SJSA1 (cell line): ENCODE results near the gene UNC13B. TPM values are rescaled to one million over a fixed set of nuclear protein-coding genes. Genes with fewer than 3 reads are reported as not detected.

ENCODE experiments used
- DNase-seq, 2 experiments: peaks; one replicate each; pipeline ENCODE4 v3.0.0-alpha.2; 2015 to 2020; ENCODE audit warnings: low spot score in 2 of 2, low read depth in 1 of 2
- H3K27ac ChIP-seq: fragments of 250-450 bp; sonication (Bioruptor Pico); 2 replicates; pipeline ENCODE4 v1.5.1; 2020; ENCODE audit warnings: mild to moderate bottlenecking, moderate library complexity
- H3K27me3 ChIP-seq: fragments of 250-450 bp; sonication (Bioruptor Pico); replicated peaks from 2 replicates; pipeline ENCODE4 v1.5.1; 2020; ENCODE audit warnings: mild to moderate bottlenecking, moderate library complexity
- H3K36me3 ChIP-seq: fragments of 250-450 bp; sonication (Bioruptor Pico); 2 replicates; pipeline ENCODE4 v1.5.1; 2020; ENCODE audit warnings: mild to moderate bottlenecking
- H3K4me1 ChIP-seq: fragments of 250-450 bp; sonication (Bioruptor Pico); replicated peaks from 2 replicates; pipeline ENCODE4 v1.6.1; 2021; ENCODE audit warnings: mild to moderate bottlenecking
- H3K4me3 ChIP-seq: fragments of 250-450 bp; sonication (Bioruptor Pico); 2 replicates; pipeline ENCODE4 v1.5.1; 2020; ENCODE audit warnings: mild to moderate bottlenecking
- H3K9me3 ChIP-seq: fragments of 250-450 bp; sonication (Bioruptor Pico); replicated peaks from 2 replicates; pipeline ENCODE4 v1.5.1; 2020; ENCODE audit warnings: mild to moderate bottlenecking
- total RNA-seq: library from RNA; depleted of rRNA; stranded (reverse); fragments of >200 nt; shearing (Covaris generic); gene quantifications from 2 replicates; pipeline ENCODE4 v1.2.3, GENCODE V29; 2014

The UNC13B gene
- total RNA-seq, 1 experiment from 2014 or later = 1.6 TPM

DNA sequence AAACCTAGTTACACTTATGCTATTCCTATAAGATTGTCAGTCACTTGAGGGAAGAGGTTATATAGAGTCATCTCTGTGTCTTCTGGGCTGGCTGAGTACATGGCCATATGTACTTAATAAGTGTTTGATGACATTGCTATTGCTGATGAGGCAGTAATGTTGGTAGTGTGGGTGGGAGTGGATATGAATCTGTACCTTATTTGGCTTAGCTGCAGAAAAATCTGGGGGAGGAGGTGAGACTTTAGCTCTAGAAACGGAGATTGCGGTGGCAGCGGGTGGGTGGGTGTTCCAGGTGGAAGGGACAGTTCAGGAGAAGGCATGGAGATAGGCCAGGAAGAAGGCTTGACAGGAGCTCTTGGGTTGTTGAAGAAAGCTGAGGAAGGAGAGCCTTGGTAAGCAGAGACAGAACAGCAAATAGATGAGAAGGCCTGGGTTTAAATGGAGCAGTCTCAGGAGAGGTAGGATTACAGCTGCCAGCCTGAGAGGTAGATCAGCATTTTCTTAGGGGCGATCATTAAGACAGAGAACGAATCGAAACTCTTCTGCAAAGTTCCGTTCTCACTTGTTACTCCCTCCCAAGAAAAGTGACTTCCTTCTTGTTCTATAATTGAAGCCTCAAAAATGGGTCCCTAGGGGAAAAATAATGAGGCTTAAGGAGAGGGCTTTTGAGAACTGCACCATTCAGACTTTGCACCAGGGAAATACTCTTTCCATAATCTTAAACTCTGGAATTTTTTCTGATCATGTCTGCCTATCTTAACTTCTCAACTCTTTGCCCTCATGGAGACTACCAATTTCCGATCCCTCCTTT is 160.5 kb downstream of the UNC13B start:
- no peaks in the 10 kb centered on the region for H3K27me3 ChIP-seq
- H3K4me3 ChIP-seq = no peak overlapping the region
- DNase-seq = no peak
- H3K36me3 ChIP-seq = no peaks in the 10 kb centered on the region
- H3K9me3 ChIP-seq = no peaks in the 10 kb centered on the region
- H3K4me1 ChIP-seq = no peaks in the 10 kb centered on the region
- H3K27ac ChIP-seq = no peak overlapping the region

DNA sequence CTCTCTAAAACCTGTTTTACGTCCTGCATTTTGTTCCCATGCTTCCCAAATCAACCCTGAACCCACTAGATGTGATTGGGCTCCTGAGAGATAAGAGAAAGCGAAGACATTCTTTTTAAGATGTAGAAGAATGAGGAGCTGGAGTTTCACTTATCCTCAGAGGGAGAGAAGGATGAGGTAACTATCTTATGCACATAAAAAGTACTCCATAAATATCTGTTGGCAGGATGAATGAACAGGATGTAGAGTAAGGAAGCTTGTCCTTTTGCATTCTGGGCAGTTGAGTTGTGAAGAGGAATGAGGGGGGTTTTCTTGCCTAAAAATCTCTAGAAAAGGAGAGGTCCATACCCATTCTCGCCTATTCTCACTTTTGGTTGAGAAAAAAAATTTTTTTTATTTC is 163.2 kb downstream of the UNC13B start:
- H3K9me3 ChIP-seq = no peaks in the 10 kb centered on the region
- no peak for DNase-seq
- H3K4me3 ChIP-seq = no peak overlapping the region
- H3K27me3 ChIP-seq = no peaks in the 10 kb centered on the region
- no peaks in the 10 kb centered on the region for H3K36me3 ChIP-seq
- H3K4me1 ChIP-seq = no peaks in the 10 kb centered on the region
- no peak overlapping the region for H3K27ac ChIP-seq

DNA sequence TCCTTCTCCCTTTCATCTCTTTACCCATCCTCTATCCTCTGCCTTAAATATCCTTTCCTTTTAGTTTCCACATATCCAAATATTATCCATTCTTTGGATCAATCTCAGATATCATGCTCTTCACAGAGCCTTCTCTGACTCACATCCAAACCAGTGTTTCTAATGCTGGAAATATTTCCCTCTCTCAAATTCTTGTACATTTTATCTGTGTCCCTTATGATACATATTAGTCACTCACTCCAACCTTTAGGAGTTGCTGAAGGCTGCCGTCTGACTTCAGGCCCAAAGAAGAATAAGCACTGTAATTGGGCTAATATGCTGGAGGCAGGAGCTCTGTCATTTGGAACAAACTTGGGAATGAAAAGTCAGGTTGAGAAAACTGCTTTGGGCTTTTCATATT is 171.7 kb downstream of the UNC13B start:
- no peak overlapping the region for H3K27ac ChIP-seq
- no peaks in the 10 kb centered on the region for H3K9me3 ChIP-seq
- H3K4me1 ChIP-seq = no peaks in the 10 kb centered on the region
- no peak for DNase-seq
- H3K36me3 ChIP-seq = no peaks in the 10 kb centered on the region
- no peak overlapping the region for H3K4me3 ChIP-seq
- no peaks in the 10 kb centered on the region for H3K27me3 ChIP-seq

DNA sequence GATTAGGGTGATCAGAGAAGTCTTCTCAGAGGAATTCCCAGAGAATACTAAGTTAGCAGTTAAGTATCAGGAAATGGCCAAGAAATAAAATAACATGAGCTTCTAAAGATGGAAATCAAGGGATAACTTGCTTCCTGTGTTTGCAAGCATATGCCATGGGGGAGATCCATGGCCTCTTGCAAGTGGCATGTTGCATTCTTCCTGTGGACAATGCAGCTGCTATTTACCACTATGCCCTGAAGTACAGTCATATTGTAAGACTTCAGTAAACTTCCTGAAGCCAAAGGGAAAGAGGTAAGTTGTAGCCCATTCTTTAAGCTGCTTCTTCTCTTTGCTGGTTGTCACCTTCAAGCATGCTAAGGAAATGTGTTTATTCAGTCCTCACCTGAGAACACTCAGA is 173.4 kb downstream of the UNC13B start:
- no peak for DNase-seq
- Histone ChIP-seq H3K4me3 (no peak overlapping the region), H3K27ac (no peak overlapping the region), H3K4me1 (no peaks in the 10 kb centered on the region), H3K27me3 (no peaks in the 10 kb centered on the region), H3K9me3 (no peaks in the 10 kb centered on the region), H3K36me3 (no peaks in the 10 kb centered on the region)

DNA sequence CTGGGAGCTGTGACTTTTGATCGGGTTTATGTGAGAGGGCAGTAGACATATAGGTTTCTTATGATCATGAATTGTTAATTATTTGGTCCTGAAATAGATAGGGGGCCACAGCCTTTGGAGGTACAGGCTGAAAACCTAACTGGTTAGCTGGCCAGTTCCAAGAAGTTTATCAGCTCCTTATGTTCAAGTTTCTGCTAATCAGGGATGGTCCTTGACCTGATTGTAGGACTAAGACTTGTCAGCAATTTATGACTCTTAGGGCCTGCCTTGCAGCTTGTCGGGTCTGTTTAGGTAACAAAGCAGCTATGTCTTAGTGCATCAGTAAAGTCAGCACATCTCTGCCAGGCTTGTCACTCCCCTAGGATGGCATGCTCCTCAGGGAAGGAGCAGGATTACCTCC is 176.3 kb downstream of the UNC13B start:
- Histone ChIP-seq H3K36me3 (no peaks in the 10 kb centered on the region), H3K27me3 (no peaks in the 10 kb centered on the region), H3K4me3 (no peak overlapping the region), H3K4me1 (no peaks in the 10 kb centered on the region), H3K27ac (no peak overlapping the region), H3K9me3 (no peaks in the 10 kb centered on the region)
- DNase-seq = no peak

DNA sequence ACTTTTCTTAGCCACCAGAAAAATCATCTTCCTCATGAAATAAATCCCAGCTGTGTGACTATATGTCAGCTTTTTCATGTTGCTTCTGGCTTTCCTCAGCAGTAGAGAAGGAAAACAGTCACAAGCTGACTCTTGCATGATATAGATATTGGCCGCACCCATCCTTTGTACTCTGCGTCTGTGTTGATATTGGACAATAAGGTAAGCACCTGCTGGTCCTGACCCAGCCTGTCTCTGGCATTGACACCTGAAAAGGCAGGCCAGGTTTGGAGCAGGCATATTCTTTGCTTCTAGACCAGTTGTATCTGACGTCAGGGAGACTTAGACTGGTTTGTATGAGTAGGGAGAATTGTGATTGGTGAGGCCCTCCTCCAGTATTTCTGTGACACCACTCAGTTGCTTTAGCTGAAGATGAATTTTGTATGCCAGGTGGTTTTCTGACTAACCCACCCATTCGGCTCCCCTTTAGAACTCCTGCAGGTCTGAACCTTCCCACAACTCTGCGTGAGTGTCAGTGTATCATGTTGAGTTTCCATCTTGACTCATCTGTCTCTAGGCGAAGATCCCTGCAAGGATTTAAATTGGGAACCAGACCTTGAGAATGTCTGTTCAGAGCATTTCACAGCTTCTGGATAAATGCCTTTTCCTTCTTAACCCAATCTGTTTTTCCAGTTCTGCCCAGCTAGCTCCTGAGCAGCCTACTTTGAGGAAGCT is 176.9 kb downstream of the UNC13B start:
- no peak overlapping the region for H3K4me3 ChIP-seq
- H3K4me1 ChIP-seq = no peaks in the 10 kb centered on the region
- no peak for DNase-seq
- H3K9me3 ChIP-seq = no peaks in the 10 kb centered on the region
- H3K27me3 ChIP-seq = no peaks in the 10 kb centered on the region
- H3K36me3 ChIP-seq = no peaks in the 10 kb centered on the region
- no peak overlapping the region for H3K27ac ChIP-seq

DNA sequence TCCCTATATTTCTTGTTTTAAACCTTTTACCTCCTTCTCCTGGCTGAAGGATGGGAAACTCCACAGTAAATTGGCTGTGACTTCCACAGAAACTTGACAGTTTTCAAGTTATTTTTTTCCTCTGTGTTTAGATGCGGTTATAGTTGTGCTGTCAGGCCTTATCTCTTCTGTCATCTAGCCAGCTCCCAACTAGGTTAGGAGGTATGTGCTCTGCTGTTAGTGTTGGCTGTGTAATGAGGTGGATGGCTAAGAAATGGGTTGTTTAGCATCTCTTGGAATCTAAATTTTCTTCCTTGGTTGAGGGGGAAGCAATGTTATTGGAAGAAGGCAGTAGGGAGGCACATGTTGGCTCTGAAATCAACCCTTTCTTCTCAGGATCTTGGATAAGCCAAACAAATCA is 178.2 kb downstream of the UNC13B start:
- no peak for DNase-seq
- Histone ChIP-seq H3K9me3 (no peaks in the 10 kb centered on the region), H3K27me3 (no peaks in the 10 kb centered on the region), H3K36me3 (no peaks in the 10 kb centered on the region), H3K4me1 (no peaks in the 10 kb centered on the region), H3K27ac (no peak overlapping the region), H3K4me3 (no peak overlapping the region)

DNA sequence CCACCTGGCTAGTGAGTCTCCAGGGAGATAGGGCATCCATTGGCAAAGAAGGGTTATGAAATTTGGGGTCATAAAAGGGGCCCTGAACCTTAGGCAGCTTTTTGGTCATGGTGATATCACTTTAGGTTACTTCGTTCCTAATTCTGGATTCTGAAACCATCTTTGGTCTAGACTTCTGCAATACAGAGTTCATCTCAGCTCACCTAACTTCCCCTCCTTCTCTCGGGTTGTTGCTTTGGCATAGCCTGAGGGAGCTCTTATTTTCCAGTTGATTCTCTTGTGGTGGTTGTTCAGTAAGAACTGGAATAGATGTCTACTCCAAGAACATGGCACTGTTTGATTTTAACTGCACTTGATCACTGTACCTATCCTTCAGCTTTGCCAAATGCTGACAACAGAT is 179.2 kb downstream of the UNC13B start:
- no peaks in the 10 kb centered on the region for H3K27me3 ChIP-seq
- DNase-seq = no peak
- H3K4me3 ChIP-seq = no peak overlapping the region
- no peak overlapping the region for H3K27ac ChIP-seq
- no peaks in the 10 kb centered on the region for H3K4me1 ChIP-seq
- no peaks in the 10 kb centered on the region for H3K36me3 ChIP-seq
- no peaks in the 10 kb centered on the region for H3K9me3 ChIP-seq

DNA sequence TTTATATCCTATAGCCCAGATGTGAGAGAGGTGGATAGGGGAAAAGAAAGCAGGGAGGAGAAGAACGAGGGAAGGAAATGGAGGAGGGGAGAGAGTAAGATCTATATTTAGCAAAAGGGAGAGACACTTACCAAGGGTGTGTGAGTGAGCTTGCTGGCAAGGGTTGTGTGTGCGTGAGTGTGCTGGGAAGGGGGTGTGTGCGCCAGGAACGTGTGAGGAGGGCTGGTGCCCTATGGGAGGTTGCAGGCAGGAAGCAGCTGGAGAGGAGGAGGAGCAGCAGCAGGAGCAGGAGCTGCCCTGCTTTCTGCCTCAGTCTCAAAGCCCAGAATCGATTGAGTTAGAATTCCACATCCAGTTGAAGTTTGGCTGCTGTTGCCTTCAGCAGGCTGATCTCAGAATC is 179.8 kb downstream of the UNC13B start:
- Histone ChIP-seq H3K27me3 (no peaks in the 10 kb centered on the region), H3K4me3 (no peak overlapping the region), H3K9me3 (no peaks in the 10 kb centered on the region), H3K27ac (no peak overlapping the region), H3K4me1 (no peaks in the 10 kb centered on the region), H3K36me3 (no peaks in the 10 kb centered on the region)
- no peak for DNase-seq

DNA sequence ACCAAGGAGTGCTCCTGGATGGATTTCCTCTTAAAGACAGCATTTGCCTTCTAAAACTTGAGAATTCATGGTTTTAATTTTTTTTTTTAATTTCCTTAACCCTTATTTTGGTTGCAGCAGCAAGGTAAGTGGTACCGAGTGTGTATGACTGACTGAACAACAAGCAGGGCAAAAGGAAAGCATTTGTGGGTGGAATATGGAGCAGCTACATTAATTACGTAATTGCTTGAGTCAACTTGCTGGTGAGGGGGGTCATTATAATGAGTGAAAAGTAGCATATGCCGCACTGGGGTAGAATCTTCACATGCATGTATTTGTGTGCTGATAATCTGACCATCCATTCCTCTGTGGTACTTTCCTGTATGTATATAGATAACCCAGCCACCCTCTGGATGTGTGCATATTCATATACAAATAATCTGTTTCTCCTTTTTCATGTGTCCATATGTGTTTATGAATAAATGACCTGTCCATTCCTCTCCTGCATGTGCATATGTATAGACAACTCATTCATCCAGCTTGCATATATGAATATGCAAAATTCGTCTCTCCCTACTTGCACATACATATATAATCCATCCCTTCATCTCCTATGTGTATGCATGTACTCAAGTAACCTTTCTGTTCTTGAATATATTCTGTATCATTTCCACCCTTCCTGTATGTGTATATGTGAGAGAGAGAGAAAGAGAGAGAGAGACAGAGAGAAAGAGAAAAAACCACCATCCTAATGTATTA is 180.6 kb downstream of the UNC13B start:
- Histone ChIP-seq H3K27me3 (no peaks in the 10 kb centered on the region), H3K4me3 (no peak overlapping the region), H3K4me1 (no peaks in the 10 kb centered on the region), H3K27ac (no peak overlapping the region), H3K36me3 (no peaks in the 10 kb centered on the region), H3K9me3 (no peaks in the 10 kb centered on the region)
- DNase-seq = no peak

DNA sequence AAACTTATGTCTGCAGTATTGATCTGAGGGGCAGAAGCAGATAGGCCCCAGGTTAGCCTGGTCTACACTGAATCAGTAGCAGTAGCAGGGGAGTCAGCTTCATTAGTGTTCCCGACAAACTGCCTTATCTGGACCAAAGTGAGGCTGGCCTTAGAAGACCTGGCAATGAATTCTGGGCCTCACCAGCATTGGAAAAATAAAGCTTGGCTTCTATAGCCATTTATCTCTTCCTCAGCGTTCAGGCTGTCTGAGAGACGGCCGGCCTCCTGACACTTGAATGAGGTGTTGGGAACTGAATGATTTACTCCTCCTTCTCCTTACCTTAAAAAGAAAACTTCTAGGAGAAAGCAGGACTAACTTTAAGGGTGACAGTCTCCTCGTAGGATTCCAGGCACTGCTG is 186.3 kb downstream of the UNC13B start:
- no peaks in the 10 kb centered on the region for H3K27me3 ChIP-seq
- H3K27ac ChIP-seq = no peak overlapping the region
- H3K9me3 ChIP-seq = no peaks in the 10 kb centered on the region
- no peaks in the 10 kb centered on the region for H3K36me3 ChIP-seq
- no peak for DNase-seq
- H3K4me1 ChIP-seq = peaks cover 16% of the 10 kb centered on the region
- H3K4me3 ChIP-seq = no peak overlapping the region

DNA sequence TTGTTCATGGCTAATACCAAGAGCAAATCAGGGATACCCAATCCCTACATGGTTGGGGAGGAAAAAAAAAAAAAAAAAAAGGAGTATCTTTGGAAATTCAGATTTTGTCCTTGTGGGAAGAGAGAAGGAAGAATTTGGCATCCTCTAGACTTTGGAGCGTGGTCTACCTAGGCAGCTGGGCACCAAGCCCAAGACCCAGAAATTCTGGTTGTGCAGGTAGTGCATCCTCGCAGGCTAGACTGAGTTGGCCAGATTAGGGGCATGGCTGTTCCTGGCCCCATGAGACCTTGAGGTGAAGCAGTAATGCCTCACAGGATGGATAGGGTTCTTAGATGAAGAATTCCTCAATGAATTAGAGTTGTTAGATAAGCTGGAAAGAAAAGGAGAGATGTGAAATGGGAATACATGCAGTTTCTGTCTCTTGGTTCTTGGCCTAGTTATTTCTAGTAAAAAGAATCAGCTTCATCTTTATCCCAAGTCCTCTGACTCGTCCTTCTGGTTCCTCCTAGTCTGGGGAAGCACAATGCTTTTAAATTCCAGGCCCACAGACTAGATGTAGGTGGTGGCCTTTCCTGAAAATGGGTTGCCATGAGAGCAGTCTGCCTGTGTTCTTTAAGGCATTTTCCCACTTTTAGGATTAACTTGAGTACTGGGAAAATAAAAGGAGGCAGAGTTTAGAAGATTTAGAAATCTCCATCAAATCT is 187.6 kb downstream of the UNC13B start:
- Histone ChIP-seq H3K27ac (no peak overlapping the region), H3K4me3 (no peak overlapping the region), H3K9me3 (no peaks in the 10 kb centered on the region), H3K36me3 (no peaks in the 10 kb centered on the region), H3K27me3 (no peaks in the 10 kb centered on the region), H3K4me1 (peaks cover 16% of the 10 kb centered on the region)
- no peak for DNase-seq

DNA sequence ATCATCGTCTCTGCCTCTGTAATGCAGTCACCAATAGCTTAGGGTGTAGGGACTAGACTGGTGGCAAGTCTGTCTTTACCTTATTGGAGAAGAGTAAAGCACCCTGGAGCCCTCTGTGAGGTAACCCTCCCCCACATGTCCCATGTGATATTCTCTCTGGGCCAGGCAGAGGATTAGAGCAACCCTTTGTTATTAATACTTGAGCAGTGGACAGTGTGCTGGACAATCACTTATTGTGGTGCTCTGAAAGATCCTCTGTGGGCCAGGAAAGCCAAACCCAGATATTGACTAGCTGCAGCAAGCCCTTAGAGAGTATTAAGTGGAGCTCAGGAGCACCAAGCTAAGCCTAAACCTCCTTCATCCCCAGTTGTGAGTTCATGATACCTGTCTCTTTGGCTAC is 188.4 kb downstream of the UNC13B start:
- no peaks in the 10 kb centered on the region for H3K27me3 ChIP-seq
- no peak overlapping the region for H3K27ac ChIP-seq
- peak in 1 of 2 experiments; percentile 0 for DNase-seq
- no peaks in the 10 kb centered on the region for H3K9me3 ChIP-seq
- no peaks in the 10 kb centered on the region for H3K36me3 ChIP-seq
- peaks cover 16% of the 10 kb centered on the region for H3K4me1 ChIP-seq
- H3K4me3 ChIP-seq = no peak overlapping the region
